ENCODE data around the gene SETD9.

GRCh38 chr5:56900395-56900794, 9.0 kb upstream of the SETD9 start:
- no peak for TF ChIP-seq CTCF (IDR thresholded peaks at IDR 0.05)
- TF ChIP-seq POLR2A (IDR thresholded peaks at IDR 0.05), result no peak

Data from right lobe of liver (tissue), 4 donors.